Measurements from ENCODE around the gene LRRC47.
"Not testable (repeated sequence)": the region's sequence is repeated elsewhere in the genome, so short reads cannot be mapped to it uniquely, and the experiment has no call there.

LRRC47 gene

GRCh38 chr1:3748316-3748900 is 47.9 kb downstream of the LRRC47 start:
- in situ Hi-C loops (cut with MboI; ENCODE audit: low sequenced_read_pairs); H3K4me3 ChIP-seq; DNase-seq (ENCODE audit: low spot score in 2 of 2); H3K4me1 ChIP-seq; H3K36me3 ChIP-seq (replicated peaks); H3K9me3 ChIP-seq: not testable (repeated sequence)
- peaks cover 20% of the 10 kb centered on the region for H3K27me3 ChIP-seq (ENCODE audit: low read depth)

GRCh38 chr1:3747903-3748302 is 48.4 kb downstream of the LRRC47 start:
- Histone ChIP-seq H3K27me3 (ENCODE audit: low read depth) (peaks cover 20% of the 10 kb centered on the region), H3K4me1 (peaks cover 8% of the 10 kb centered on the region), H3K9me3 (no peaks in the 10 kb centered on the region), H3K4me3 (no peak overlapping the region; the same call in 1 of the 2 replicates), H3K36me3 (replicated peaks) (peaks cover 15% of the 10 kb centered on the region)
- in situ Hi-C loops (cut with MboI; ENCODE audit: low sequenced_read_pairs), result no loop called here
- no peak for DNase-seq (ENCODE audit: low spot score in 2 of 2)

DNA sequence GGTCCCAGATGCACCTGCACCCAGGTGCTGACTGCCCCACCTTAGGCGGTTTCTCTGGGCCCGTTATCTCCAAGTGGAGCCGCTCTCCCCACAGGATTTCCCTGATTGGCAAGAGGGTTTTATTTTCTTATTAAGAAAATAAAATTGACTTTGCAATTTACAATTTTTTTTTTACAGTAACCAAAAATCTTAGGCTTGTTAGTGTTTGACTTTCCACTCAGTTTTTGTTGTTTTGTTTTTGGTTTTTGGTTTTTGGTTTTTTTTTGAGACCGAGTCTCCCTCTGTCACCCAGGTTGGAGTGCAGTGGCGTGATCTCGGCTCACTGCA is 48.8 kb downstream of the LRRC47 start:
- in situ Hi-C loops (cut with MboI; ENCODE audit: low sequenced_read_pairs), result no loop called here
- no peak for DNase-seq (ENCODE audit: low spot score in 2 of 2)
- peaks cover 19% of the 10 kb centered on the region for H3K36me3 ChIP-seq (replicated peaks)
- H3K9me3 ChIP-seq, result no peaks in the 10 kb centered on the region
- peaks cover 20% of the 10 kb centered on the region for H3K27me3 ChIP-seq (ENCODE audit: low read depth)
- peaks cover 8% of the 10 kb centered on the region for H3K4me1 ChIP-seq
- H3K4me3 ChIP-seq, result peak overlapping the region; percentile 73

GRCh38 chr1:3746830-3747521 is 49.3 kb downstream of the LRRC47 start:
- in situ Hi-C loops (cut with MboI; ENCODE audit: low sequenced_read_pairs), result no loop called here
- DNase-seq (ENCODE audit: low spot score in 2 of 2), result peak; percentile 79 to 96

GRCh38 chr1:3746389-3746829 is 49.9 kb downstream of the LRRC47 start:
- peak in 1 of 2 experiments; percentile 46 for DNase-seq (ENCODE audit: low spot score in 2 of 2)
- in situ Hi-C loops (cut with MboI; ENCODE audit: low sequenced_read_pairs), result no loop called here
- no peaks in the 10 kb centered on the region for H3K9me3 ChIP-seq
- peaks cover 8% of the 10 kb centered on the region for H3K4me1 ChIP-seq
- peaks cover 20% of the 10 kb centered on the region for H3K27me3 ChIP-seq (ENCODE audit: low read depth)
- peak overlapping the region; percentile 73 for H3K4me3 ChIP-seq
- peaks cover 30% of the 10 kb centered on the region for H3K36me3 ChIP-seq (replicated peaks)

More at GRCh38 chr1:3746830-3747521, 49.3 kb downstream of the LRRC47 start:
- H3K27me3 ChIP-seq (ENCODE audit: low read depth), result peaks cover 20% of the 10 kb centered on the region
- H3K4me3 ChIP-seq, result peak overlapping the region; percentile 73
- peaks cover 8% of the 10 kb centered on the region for H3K4me1 ChIP-seq
- H3K9me3 ChIP-seq, result no peaks in the 10 kb centered on the region
- H3K36me3 ChIP-seq (replicated peaks), result peaks cover 24% of the 10 kb centered on the region

- H3K36me3 ChIP-seq (replicated peaks), result peaks cover 36% of the 10 kb centered on the region
- H3K9me3 ChIP-seq, result no peaks in the 10 kb centered on the region
- in situ Hi-C loops (cut with MboI; ENCODE audit: low sequenced_read_pairs), result no loop called here
- H3K4me1 ChIP-seq, result peaks cover 8% of the 10 kb centered on the region
- DNase-seq (ENCODE audit: low spot score in 2 of 2), result no peak
- peaks cover 15% of the 10 kb centered on the region for H3K27me3 ChIP-seq (ENCODE audit: low read depth)
- H3K4me3 ChIP-seq, result peak overlapping the region; percentile 73
These were observed 50.5 kb downstream of the LRRC47 start for GRCh38 chr1:3745590-3746381.

DNA sequence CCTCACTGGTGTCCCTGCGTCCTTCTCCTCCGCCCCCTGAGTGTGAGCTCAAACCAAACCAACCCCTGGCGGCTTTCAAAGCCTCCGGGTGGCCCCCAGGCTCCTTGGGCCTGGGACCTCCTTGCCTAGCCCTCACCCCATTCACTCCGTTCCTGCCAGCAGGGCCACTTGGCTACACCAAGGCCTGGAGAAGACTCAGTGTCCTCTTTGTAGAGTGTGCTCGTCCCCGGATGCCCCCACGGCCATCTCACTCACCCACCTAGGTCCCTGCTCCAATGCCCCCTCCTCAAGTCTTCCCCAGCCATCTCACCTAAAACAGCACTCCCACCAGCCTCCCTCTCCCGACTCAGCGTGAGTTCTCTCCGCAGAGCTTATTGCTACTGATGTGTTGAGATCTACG is 51.2 kb downstream of the LRRC47 start:
- peaks cover 8% of the 10 kb centered on the region for H3K27me3 ChIP-seq (ENCODE audit: low read depth)
- H3K9me3 ChIP-seq, result no peaks in the 10 kb centered on the region
- H3K36me3 ChIP-seq (replicated peaks), result peaks cover 36% of the 10 kb centered on the region
- H3K4me3 ChIP-seq, result no peak overlapping the region
- in situ Hi-C loops (cut with MboI; ENCODE audit: low sequenced_read_pairs), result no loop called here
- no peak for DNase-seq (ENCODE audit: low spot score in 2 of 2)
- peaks cover 8% of the 10 kb centered on the region for H3K4me1 ChIP-seq

DNA sequence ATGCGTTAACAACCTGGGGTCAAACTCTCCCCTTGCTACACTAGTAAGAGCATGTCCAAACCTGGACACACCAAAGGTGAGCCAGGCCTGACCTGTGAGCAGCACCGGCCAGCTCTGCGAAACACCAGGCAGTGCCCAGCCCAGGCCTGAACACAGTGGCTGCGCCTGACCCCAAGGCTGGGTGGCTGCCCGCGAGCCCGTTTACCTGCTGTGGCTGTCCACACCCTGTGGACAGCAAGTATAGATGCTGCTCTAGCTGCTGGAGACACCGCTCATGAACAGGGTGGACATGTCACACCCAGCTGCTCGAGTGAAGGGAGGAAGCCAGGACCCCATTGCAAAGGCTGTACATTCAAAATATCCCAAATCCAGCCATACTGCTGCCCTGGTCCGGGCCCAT is 51.7 kb downstream of the LRRC47 start:
- Histone ChIP-seq H3K4me3 (no peak overlapping the region), H3K4me1 (peaks cover 8% of the 10 kb centered on the region), H3K9me3 (no peaks in the 10 kb centered on the region), H3K36me3 (replicated peaks) (peaks cover 36% of the 10 kb centered on the region), H3K27me3 (ENCODE audit: low read depth) (peaks cover 6% of the 10 kb centered on the region; the same call in 1 of the 2 replicates)
- in situ Hi-C loops (cut with MboI; ENCODE audit: low sequenced_read_pairs), result no loop called here
- DNase-seq (ENCODE audit: low spot score in 2 of 2), result no peak

DNA sequence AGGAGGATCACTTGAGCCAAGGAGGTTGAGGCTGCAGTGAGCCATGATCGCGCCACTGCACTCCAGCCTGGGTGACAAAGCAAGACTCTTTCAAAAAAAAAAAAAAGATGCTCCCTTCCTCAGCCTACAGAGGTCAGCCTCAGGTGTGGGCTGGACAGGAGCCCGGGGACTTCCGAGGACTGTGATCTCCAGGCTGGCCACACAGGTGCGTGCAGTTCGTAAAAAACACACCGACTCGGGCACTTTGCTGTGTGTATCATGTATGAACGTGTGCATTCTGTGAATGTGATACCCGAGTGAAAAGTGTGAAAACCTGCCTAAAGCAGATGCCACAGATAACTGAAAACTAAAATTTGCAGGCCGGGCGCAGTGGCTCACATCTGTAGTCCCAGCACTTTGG is 52.5 kb downstream of the LRRC47 start:
- peaks cover 37% of the 10 kb centered on the region for H3K36me3 ChIP-seq (replicated peaks)
- no peaks in the 10 kb centered on the region for H3K9me3 ChIP-seq
- no peak for DNase-seq (ENCODE audit: low spot score in 2 of 2)
- peaks cover 8% of the 10 kb centered on the region for H3K4me1 ChIP-seq
- H3K27me3 ChIP-seq (ENCODE audit: low read depth), result no peaks in the 10 kb centered on the region
- H3K4me3 ChIP-seq, result no peak overlapping the region
- in situ Hi-C loops (cut with MboI; ENCODE audit: low sequenced_read_pairs), result no loop called here

DNA sequence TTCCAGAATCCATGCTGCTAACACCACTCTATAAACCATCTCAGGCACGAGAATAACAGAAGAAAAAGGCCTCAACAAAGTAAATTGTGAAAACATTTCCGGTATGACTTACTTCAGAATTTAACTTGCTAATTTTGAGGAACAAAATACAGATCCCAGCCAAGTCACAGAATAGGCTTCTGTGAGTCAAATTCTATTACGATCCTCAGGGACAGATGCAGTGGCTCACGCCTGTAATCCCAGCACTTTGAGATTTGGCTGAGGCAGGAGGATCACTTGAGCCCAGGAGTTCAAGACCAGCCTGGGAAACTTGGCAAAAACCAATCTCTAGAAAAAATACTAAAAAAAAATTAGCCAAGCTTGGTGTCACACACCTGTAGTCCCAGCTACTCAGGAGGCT is 52.9 kb downstream of the LRRC47 start:
- in situ Hi-C loops (cut with MboI; ENCODE audit: low sequenced_read_pairs), result no loop called here
- H3K4me1 ChIP-seq, result peaks cover 8% of the 10 kb centered on the region
- no peak for DNase-seq (ENCODE audit: low spot score in 2 of 2)
- no peaks in the 10 kb centered on the region for H3K9me3 ChIP-seq
- H3K27me3 ChIP-seq (ENCODE audit: low read depth), result no peaks in the 10 kb centered on the region
- no peak overlapping the region for H3K4me3 ChIP-seq
- peaks cover 41% of the 10 kb centered on the region for H3K36me3 ChIP-seq (replicated peaks)

DNA sequence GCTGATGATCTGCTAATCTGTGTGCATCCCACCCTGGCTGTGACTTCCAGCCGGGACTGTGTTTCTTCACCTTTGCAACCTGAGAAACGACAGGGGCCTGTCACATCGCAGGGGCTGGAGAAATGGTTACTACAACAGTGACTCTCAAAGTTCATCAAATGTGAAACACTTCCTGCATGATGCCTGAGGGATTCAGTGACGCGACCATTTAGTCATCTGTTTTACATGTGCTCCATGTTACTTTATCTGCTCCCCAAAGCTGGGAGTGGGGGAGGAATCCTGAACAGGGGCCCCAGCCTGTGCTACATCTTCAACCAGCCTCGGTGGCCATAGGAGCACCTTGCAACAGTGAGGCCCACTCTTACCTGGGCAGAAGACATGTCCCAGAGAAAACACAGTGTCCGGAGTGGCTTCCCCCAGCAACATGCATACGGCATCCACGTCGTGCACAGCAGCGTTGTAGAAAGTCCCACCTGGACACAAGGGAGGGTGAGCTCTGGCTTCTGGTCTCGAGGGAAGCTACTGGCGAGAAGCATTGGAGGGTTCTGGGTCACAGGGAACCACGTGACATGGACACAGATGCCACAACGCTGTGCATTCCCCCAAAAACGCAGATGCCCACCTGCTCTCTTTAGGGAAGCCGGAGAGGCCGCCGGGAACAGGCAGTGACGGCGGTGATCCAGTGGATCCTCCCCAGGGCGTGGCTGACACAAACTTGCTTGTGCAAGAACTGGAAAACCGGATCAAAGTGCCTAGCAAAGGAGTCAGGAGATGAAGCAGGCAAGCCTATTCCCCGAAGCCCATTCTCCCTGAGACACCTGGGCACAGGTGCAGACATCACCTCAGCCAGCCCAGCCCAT is 53.6 kb downstream of the LRRC47 start:
- Histone ChIP-seq H3K4me3 (no peak overlapping the region), H3K27me3 (ENCODE audit: low read depth) (no peaks in the 10 kb centered on the region), H3K9me3 (no peaks in the 10 kb centered on the region), H3K36me3 (replicated peaks) (peaks cover 48% of the 10 kb centered on the region), H3K4me1 (peaks cover 8% of the 10 kb centered on the region)
- no peak for DNase-seq (ENCODE audit: low spot score in 2 of 2)
- in situ Hi-C loops (cut with MboI; ENCODE audit: low sequenced_read_pairs), result no loop called here

GRCh38 chr1:3741566-3742438 is 54.5 kb downstream of the LRRC47 start:
- in situ Hi-C loops (cut with MboI; ENCODE audit: low sequenced_read_pairs), result no loop called here
- peaks cover 52% of the 10 kb centered on the region for H3K36me3 ChIP-seq (replicated peaks)
- DNase-seq (ENCODE audit: low spot score in 2 of 2), result no peak

DNA sequence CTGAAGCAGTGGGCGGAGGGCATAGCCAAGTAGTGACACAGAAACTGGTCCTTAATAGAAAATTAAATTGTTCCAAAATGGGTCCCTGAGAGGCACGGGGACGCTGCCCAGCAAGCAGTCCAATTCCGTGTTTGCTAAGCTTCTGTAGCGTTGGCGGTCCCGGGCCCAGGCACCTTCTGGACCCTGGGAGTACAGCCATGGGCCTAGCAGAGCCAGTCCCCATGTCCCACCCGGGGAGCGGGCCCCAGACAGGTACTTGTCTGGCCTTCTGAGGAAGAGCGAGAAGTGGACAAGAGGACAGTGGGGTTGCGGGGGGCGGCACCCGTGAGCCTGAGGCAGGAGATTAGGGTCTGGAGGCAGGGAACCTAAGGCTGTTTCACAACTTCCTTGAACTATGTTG is 55.5 kb downstream of the LRRC47 start:
- Histone ChIP-seq H3K4me1 (peaks cover 3% of the 10 kb centered on the region; the same call in 1 of the 2 replicates), H3K4me3 (no peak overlapping the region), H3K9me3 (no peaks in the 10 kb centered on the region), H3K36me3 (replicated peaks) (peaks cover 56% of the 10 kb centered on the region), H3K27me3 (ENCODE audit: low read depth) (no peaks in the 10 kb centered on the region)
- DNase-seq (ENCODE audit: low spot score in 2 of 2), result no peak
- in situ Hi-C loops (cut with MboI; ENCODE audit: low sequenced_read_pairs), result no loop called here

More at GRCh38 chr1:3741566-3742438, 54.5 kb downstream of the LRRC47 start:
- Histone ChIP-seq H3K4me3 (no peak overlapping the region), H3K9me3 (no peaks in the 10 kb centered on the region), H3K27me3 (ENCODE audit: low read depth) (no peaks in the 10 kb centered on the region), H3K4me1 (peaks cover 8% of the 10 kb centered on the region)
